ENCODE measurements around the gene APOD. TPM values are rescaled to one million over a fixed set of nuclear protein-coding genes. Genes with fewer than 3 reads are reported as not detected.
"Not testable (repeated sequence)": the region's sequence is repeated elsewhere in the genome, so short reads cannot be mapped to it uniquely, and the experiment has no call there.

APOD gene
- total RNA-seq, 1 experiment from 2014 or later, result not detected

DNA sequence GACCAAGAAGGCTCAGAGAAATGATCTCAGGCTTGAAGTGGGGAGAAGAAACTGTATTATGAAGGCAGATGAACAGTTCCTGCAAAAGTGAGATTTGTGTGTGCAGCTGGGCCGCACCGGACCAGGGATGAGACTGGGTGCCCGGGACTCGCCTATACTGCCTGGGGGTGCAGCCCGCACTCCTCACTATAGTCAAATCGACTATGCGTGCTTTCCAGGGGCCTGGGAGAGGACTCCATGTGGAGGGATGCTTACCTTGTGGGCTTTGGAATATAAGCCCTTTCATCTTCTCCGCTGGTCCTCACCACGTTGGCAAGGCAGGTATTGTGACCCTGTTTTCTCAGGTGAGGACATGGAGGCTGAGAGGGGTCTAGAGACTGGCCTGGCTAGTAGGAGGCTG is 32.9 kb upstream of the APOD start:
- TF ChIP-seq EZH2 (IDR thresholded peaks at IDR 0.05; ENCODE audit: borderline replicate concordance, low read depth, low read length, poor library complexity, severe bottlenecking), result no peak
- TF ChIP-seq, protein P1, sequence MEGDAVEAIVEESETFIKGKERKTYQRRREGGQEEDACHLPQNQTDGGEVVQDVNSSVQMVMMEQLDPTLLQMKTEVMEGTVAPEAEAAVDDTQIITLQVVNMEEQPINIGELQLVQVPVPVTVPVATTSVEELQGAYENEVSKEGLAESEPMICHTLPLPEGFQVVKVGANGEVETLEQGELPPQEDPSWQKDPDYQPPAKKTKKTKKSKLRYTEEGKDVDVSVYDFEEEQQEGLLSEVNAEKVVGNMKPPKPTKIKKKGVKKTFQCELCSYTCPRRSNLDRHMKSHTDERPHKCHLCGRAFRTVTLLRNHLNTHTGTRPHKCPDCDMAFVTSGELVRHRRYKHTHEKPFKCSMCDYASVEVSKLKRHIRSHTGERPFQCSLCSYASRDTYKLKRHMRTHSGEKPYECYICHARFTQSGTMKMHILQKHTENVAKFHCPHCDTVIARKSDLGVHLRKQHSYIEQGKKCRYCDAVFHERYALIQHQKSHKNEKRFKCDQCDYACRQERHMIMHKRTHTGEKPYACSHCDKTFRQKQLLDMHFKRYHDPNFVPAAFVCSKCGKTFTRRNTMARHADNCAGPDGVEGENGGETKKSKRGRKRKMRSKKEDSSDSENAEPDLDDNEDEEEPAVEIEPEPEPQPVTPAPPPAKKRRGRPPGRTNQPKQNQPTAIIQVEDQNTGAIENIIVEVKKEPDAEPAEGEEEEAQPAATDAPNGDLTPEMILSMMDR (conservative IDR thresholded peaks at IDR 0.05; ENCODE audit: low read depth, low read length), result no peak
- Histone ChIP-seq H3K4me1 (ENCODE audit: insufficient read depth, low read length, poor library complexity, severe bottlenecking) (no peaks in the 10 kb centered on the region), H3K27ac (ENCODE audit: low read depth, low read length, poor library complexity, severe bottlenecking) (no peak overlapping the region), H3K4me3 (ENCODE audit: low read depth, low read length, poor library complexity, severe bottlenecking) (no peak overlapping the region), H3K9me3 (ENCODE audit: low read depth, low read length, poor library complexity, severe bottlenecking) (no peaks in the 10 kb centered on the region), H3K36me3 (ENCODE audit: insufficient read depth, low read length, poor library complexity, severe bottlenecking) (no peaks in the 10 kb centered on the region), H3K27me3 (replicated peaks; ENCODE audit: insufficient read depth, low read depth, low read length, poor library complexity) (no peaks in the 10 kb centered on the region)
- ChIA-PET POLR2A (ENCODE audit: low non-redundant PET) (no interaction called here), CTCF (no interaction called here)
- no peak for DNase-seq (ENCODE audit: low spot score)
- BruUV-seq (replicated peaks), result no TSS peak
- intact Hi-C loops (cut with micrococcal nuclease; ENCODE audit: unreplicated experiment), result loop anchor here (5.0 kb wide), 1 partner anchor 106 kb away; the partner anchor contains the start of gene MUC20

DNA sequence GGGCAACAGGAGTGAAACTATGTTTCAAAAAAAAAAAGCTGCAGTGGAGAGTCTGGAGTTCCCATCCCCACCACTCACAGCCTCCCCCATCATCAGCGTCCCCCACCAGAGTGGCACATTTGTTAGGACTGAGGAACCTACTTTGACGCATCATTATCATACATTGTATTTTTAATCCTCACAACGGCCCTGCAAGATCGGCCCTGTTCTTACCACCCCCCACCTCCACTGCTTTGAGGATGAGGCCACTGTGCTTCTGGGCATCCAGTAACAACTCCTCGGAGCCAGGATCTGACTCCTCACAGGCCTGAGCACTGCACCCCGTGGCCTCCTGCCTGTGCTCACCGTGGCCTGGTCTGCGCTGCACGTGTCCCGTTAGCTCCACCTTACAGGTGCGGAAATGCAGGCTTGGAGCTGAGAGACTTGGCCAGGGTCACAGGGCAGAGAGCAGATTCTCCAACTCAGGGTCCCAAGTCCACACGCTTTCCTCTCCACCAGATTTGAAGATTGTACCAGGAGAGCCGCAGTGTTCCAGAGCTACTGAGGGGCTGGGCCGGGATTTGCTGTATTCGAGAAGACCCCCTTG is 32.3 kb upstream of the APOD start:
- not testable (repeated sequence) for DNase-seq (ENCODE audit: low spot score); H3K36me3 ChIP-seq (ENCODE audit: insufficient read depth, low read length, poor library complexity, severe bottlenecking)

DNA sequence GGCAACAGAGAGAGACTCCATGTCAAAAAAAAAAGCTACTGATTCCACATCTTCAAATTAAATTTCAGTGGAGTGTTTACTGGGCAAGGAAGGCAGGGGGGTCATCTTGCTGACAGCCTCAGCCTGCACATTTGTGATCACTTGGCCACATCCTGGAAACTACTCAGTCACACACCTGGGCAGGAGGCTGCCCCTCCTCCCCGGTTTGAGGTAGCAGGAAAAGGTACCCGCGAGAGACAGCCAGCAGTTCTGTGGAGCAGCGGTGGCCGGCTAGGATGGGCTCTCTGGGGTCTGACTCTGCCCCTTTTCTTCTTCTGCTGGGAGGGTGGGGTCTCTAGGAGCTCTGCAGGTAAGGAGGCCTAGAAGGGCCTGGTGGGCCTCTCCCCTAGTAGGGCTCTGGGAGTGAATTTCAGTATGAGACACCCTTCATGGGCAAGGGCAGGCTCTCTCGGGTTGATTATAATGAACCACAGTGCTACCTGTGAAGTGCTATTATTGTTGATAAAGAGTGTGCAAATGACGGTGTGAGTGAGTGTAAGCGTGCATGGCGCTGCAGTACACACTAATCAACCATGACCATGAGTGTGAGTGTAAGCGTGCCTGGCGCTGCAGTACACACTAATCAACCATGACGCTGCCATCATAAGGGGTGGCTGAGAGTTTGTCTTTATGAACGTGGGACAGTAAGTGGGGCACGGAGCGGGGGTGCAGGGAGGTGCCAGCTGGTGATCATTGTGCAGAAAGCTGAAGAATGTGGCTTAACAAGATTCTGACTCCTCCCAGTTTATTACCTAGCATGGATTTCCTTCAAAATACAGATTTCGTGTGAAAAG is 31.1 kb upstream of the APOD start:
- H3K27me3 ChIP-seq (replicated peaks; ENCODE audit: insufficient read depth, low read depth, low read length, poor library complexity); BruUV-seq (replicated peaks); H3K4me1 ChIP-seq (ENCODE audit: insufficient read depth, low read length, poor library complexity, severe bottlenecking); POLR2A ChIA-PET (ENCODE audit: low non-redundant PET); DNase-seq (ENCODE audit: low spot score); H3K9me3 ChIP-seq (ENCODE audit: low read depth, low read length, poor library complexity, severe bottlenecking); H3K27ac ChIP-seq (ENCODE audit: low read depth, low read length, poor library complexity, severe bottlenecking); CTCF ChIA-PET; H3K4me3 ChIP-seq (ENCODE audit: low read depth, low read length, poor library complexity, severe bottlenecking); H3K36me3 ChIP-seq (ENCODE audit: insufficient read depth, low read length, poor library complexity, severe bottlenecking): not testable (repeated sequence)
- intact Hi-C loops (cut with micrococcal nuclease; ENCODE audit: unreplicated experiment), result loop anchor here (5.0 kb wide), 1 partner anchor 107 kb away; the partner anchor contains the start of gene MUC20

More for the DNA sequence above, 32.3 kb upstream of the APOD start:
- intact Hi-C loops (cut with micrococcal nuclease; ENCODE audit: unreplicated experiment), result loop anchor here (5.0 kb wide), 1 partner anchor 106 kb away; the partner anchor contains the start of gene MUC20
- H3K4me1 ChIP-seq (ENCODE audit: insufficient read depth, low read length, poor library complexity, severe bottlenecking); CTCF ChIA-PET; H3K4me3 ChIP-seq (ENCODE audit: low read depth, low read length, poor library complexity, severe bottlenecking); H3K27me3 ChIP-seq (replicated peaks; ENCODE audit: insufficient read depth, low read depth, low read length, poor library complexity); H3K9me3 ChIP-seq (ENCODE audit: low read depth, low read length, poor library complexity, severe bottlenecking); POLR2A ChIA-PET (ENCODE audit: low non-redundant PET); BruUV-seq (replicated peaks); H3K27ac ChIP-seq (ENCODE audit: low read depth, low read length, poor library complexity, severe bottlenecking): not testable (repeated sequence)

DNA sequence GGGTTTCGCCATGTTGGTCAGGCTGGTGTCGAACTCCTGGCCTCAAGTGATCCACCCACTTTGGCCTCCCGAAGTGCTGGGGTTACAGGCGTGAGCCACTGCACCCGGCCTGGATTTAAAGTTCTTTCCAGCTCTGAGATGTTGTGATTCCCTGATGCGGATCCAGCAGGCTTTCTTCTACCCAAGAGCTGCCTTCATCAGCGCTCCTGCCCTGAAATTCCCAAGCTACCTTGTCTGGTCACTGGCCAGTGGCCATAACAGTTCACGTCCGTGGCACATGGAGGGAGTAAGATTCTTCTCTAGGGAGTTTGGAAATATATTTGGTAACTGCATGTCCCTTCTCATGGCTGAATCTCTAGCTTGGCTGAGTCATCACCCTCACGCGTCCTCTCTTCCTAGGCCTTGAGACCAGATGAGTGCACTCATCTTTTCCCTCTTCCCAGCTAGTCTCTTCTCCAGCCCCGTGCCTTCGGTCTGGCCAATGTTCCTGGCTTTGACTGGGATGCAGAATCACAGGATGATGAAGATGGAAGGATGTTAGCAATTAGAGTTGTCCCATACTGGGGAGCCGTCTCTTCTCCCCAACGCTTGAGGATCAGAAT is 29.8 kb upstream of the APOD start:
- Histone ChIP-seq H3K9me3 (ENCODE audit: low read depth, low read length, poor library complexity, severe bottlenecking) (no peaks in the 10 kb centered on the region), H3K27ac (ENCODE audit: low read depth, low read length, poor library complexity, severe bottlenecking) (no peak overlapping the region), H3K36me3 (ENCODE audit: insufficient read depth, low read length, poor library complexity, severe bottlenecking) (no peaks in the 10 kb centered on the region), H3K27me3 (replicated peaks; ENCODE audit: insufficient read depth, low read depth, low read length, poor library complexity) (no peaks in the 10 kb centered on the region), H3K4me1 (ENCODE audit: insufficient read depth, low read length, poor library complexity, severe bottlenecking) (no peaks in the 10 kb centered on the region), H3K4me3 (ENCODE audit: low read depth, low read length, poor library complexity, severe bottlenecking) (no peak overlapping the region)
- DNase-seq (ENCODE audit: low spot score), result no peak
- intact Hi-C loops (cut with micrococcal nuclease; ENCODE audit: unreplicated experiment), result no loop called here
- POLR2A ChIA-PET (ENCODE audit: low non-redundant PET), result no interaction called here
- TF ChIP-seq, protein P1 (conservative IDR thresholded peaks at IDR 0.05; ENCODE audit: low read depth, low read length), result no peak
- no peak for TF ChIP-seq EZH2 (IDR thresholded peaks at IDR 0.05; ENCODE audit: borderline replicate concordance, low read depth, low read length, poor library complexity, severe bottlenecking)
- CTCF ChIA-PET, result no interaction called here
- no TSS peak for BruUV-seq (replicated peaks)

All from A673 (cell line).